SK-N-SH (cell line): ENCODE measurements around the gene NDUFC1. TPM values are rescaled to one million over a fixed set of nuclear protein-coding genes. Genes with fewer than 3 reads are reported as not detected.
"Not testable (repeated sequence)": the region's sequence is repeated elsewhere in the genome, so short reads cannot be mapped to it uniquely, and the experiment has no call there.

Source experiments
- CTCF ChIA-PET: fragments of 300-600, 350-600 bp; formaldehyde crosslinking; extraction: SDS; loops from one replicate; lab custom pipeline; 2021; lab: Yijun Ruan, JAX
- POLR2A ChIA-PET: fragments of 350-600 bp; sonication (Branson Sonifier 250); formaldehyde crosslinking; extraction: SDS; loops from one replicate; lab custom pipeline; 2020; ENCODE audit warnings: antibody characterized with exemption, inconsistent platforms; lab: Yijun Ruan, JAX
- DNase-seq: peaks from one replicate; pipeline ENCODE4 v3.0.0; 2012
- H2AFZ ChIP-seq: fragments of 200-600 bp; sonication (generic); 2 replicates; pipeline ENCODE4 v1.8.1; 2016; ENCODE audit warnings: antibody characterized with exemption, mild to moderate bottlenecking, low read depth
- H3F3A ChIP-seq: fragments of 200-600 bp; sonication (generic); replicated peaks from 2 replicates; pipeline ENCODE3; 2016; ENCODE audit warnings: antibody characterized with exemption, mild to moderate bottlenecking; ENCODE audit not compliant: insufficient read depth
- H3K27ac ChIP-seq, 2 experiments: fragments of 200-500 bp in 1 of 2; fragments of 200-600 bp in 1 of 2; sonication (Bioruptor generic) in 1 of 2; sonication (generic), shearing (Covaris generic) in 1 of 2; 2 replicates each; pipeline versions ENCODE4 v1.5.1 to v1.6.1; 2014 to 2016; ENCODE audit warnings: low read depth in 2 of 2, inconsistent platforms in 1 of 2, low read length in 1 of 2, mild to moderate bottlenecking in 1 of 2, mixed read lengths in 1 of 2
- H3K27me3 ChIP-seq: fragments of 200-600 bp; sonication (generic), shearing (Covaris generic); 2 replicates; pipeline ENCODE4 v1.6.1; 2016; ENCODE audit warnings: mixed run types; ENCODE audit not compliant: insufficient read depth
- H3K36me3 ChIP-seq, 2 experiments: fragments of 200-500 bp in 1 of 2; fragments of 200-600 bp in 1 of 2; sonication (Bioruptor generic) in 1 of 2; sonication (generic) in 1 of 2; replicated peaks in 1 of 2; 2 replicates each; pipeline versions ENCODE3 to v1.5.1; 2014 to 2016; ENCODE audit warnings: low read length in 1 of 2, mild to moderate bottlenecking in 1 of 2; ENCODE audit not compliant: insufficient read depth in 2 of 2, control insufficient read depth in 1 of 2
- H3K4me1 ChIP-seq, 2 experiments: fragments of 200-500 bp in 1 of 2; fragments of 200-600 bp in 1 of 2; sonication (Bioruptor generic) in 1 of 2; sonication (generic), shearing (Covaris generic) in 1 of 2; 2 replicates each; pipeline versions ENCODE4 v1.5.1 to v1.6.1; 2014 to 2016; ENCODE audit warnings: low read depth in 1 of 2, low read length in 1 of 2, mixed run types in 1 of 2; ENCODE audit not compliant: insufficient read depth in 2 of 2, control insufficient read depth in 1 of 2
- H3K4me2 ChIP-seq: fragments of 200-600 bp; sonication (generic), shearing (Covaris generic); 2 replicates; pipeline ENCODE4 v1.6.1; 2017; ENCODE audit warnings: mixed run types
- H3K4me3 ChIP-seq, 2 experiments: fragments of 200-500 bp in 1 of 2; fragments of 200-600 bp in 1 of 2; sonication (Bioruptor generic) in 1 of 2; sonication (generic), shearing (Covaris generic) in 1 of 2; 2 replicates each; pipeline versions ENCODE4 v1.5.1 to v1.8.1; 2014 to 2016; ENCODE audit warnings: low read depth in 2 of 2, inconsistent platforms in 1 of 2, low read length in 1 of 2, mild to moderate bottlenecking in 1 of 2, mixed read lengths in 1 of 2, moderate library complexity in 1 of 2
- H3K79me2 ChIP-seq: fragments of 200-600 bp; sonication (generic); 2 replicates; pipeline ENCODE4 v1.8.1; 2017; ENCODE audit warnings: mild to moderate bottlenecking; ENCODE audit not compliant: insufficient read depth
- H3K9ac ChIP-seq: fragments of 200-600 bp; sonication (generic); 2 replicates; pipeline ENCODE4 v1.6.1; 2017; ENCODE audit warnings: mixed run types
- H3K9me2 ChIP-seq: fragments of 200-600 bp; sonication (generic); 2 replicates; pipeline ENCODE4 v1.6.1; 2017; ENCODE audit warnings: mixed run types
- H3K9me3 ChIP-seq: fragments of 200-600 bp; sonication (generic); 2 replicates; pipeline ENCODE4 v1.6.1; 2017; ENCODE audit warnings: mixed run types, mild to moderate bottlenecking, moderate library complexity
- H4K20me1 ChIP-seq: fragments of 200-600 bp; sonication (generic); 2 replicates; pipeline ENCODE4 v1.6.1; 2017; ENCODE audit warnings: mild to moderate bottlenecking, mixed run types; ENCODE audit not compliant: insufficient read depth
- CHD2 ChIP-seq: fragments of 150-350 bp; IDR thresholded peaks from 2 replicates; pipeline ENCODE4 v1.6.1; 2018; ENCODE audit warnings: low read length; ENCODE audit not compliant: partially characterized antibody
- EP300 ChIP-seq, 2 experiments: IDR thresholded peaks; 2 replicates each; pipeline versions ENCODE4 v1.4.0 to v1.6.1; 2012; ENCODE audit warnings: borderline replicate concordance in 1 of 2, low read depth in 1 of 2, low read length in 1 of 2
- MXI1 ChIP-seq: IDR thresholded peaks from 2 replicates; pipeline ENCODE4 v1.6.1; 2012; ENCODE audit warnings: mild to moderate bottlenecking, low read depth, low read length, improper control_type of control experiment
- NFIC ChIP-seq: IDR thresholded peaks from 2 replicates; pipeline ENCODE4 v1.4.0; 2012; ENCODE audit warnings: borderline replicate concordance
- SIN3A ChIP-seq: IDR thresholded peaks from 2 replicates; pipeline ENCODE4 v1.6.1; 2012; ENCODE audit warnings: low read depth, mild to moderate bottlenecking, low read length, moderate library complexity, borderline replicate concordance
- SMC3 ChIP-seq: IDR thresholded peaks from 2 replicates; pipeline ENCODE4 v1.6.1; 2012; ENCODE audit warnings: low read depth, low read length, improper control_type of control experiment
- WGBS: methylation state at CpG from one replicate; pipeline ENCODE4 v1.1.6; 2017; ENCODE audit warnings: low lambda C conversion rate; 5-methylcytosine and 5-hydroxymethylcytosine counted together
- polyA plus RNA-seq, 3 experiments: library from polyadenylated mRNA; depleted of rRNA; stranded (reverse); fragments of >200 nt; gene quantifications; 2 replicates each; pipeline ENCODE4 v1.2.3, GENCODE V29; 2012
- TF ChIP-seq, protein P1 (sequence below): IDR thresholded peaks from 2 replicates; pipeline ENCODE4 v1.6.1; 2012; ENCODE audit warnings: mild to moderate bottlenecking, low read depth, low read length, moderate library complexity

Gene NDUFC1
- polyA plus RNA-seq, 1 of the 3 experiments (the other 2 are of a cell fraction), result 101 TPM

- Histone ChIP-seq H3K27me3 (no peaks in the 10 kb centered on the region), H3K9me3 (peaks cover 7% of the 10 kb centered on the region), H3K9me2 (no peaks in the 10 kb centered on the region), H3K79me2 (peaks cover 100% of the 10 kb centered on the region), H3K36me3 (peaks cover 0 to 4% of the 10 kb centered on the region in 2 experiments), H2AFZ (no peak overlapping the region), H3K4me3 (no peak overlapping the region), H3K4me1 (peaks cover 0 to 13% of the 10 kb centered on the region in 2 experiments; a peak in 1 of 4 replicates), H4K20me1 (peaks cover 88% of the 10 kb centered on the region), H3K4me2 (no peak overlapping the region), H3K27ac (no peak overlapping the region), H3F3A (peaks cover 25% of the 10 kb centered on the region), H3K9ac (no peak overlapping the region)
- DNase-seq, result no peak
- ChIA-PET POLR2A (no interaction called here), CTCF (no interaction called here)
- WGBS, result 94% methylated on average over 4 of the region's 4 CpGs
- TF ChIP-seq EP300 (IDR thresholded peaks at IDR 0.05; ENCODE audit: borderline replicate concordance in 1 of 2, low read depth in 1 of 2, low read length in 1 of 2) (no peak), NFIC (no peak), CHD2 (no peak), SMC3 (no peak), SIN3A (no peak), MXI1 (no peak)
- TF ChIP-seq, protein P1, sequence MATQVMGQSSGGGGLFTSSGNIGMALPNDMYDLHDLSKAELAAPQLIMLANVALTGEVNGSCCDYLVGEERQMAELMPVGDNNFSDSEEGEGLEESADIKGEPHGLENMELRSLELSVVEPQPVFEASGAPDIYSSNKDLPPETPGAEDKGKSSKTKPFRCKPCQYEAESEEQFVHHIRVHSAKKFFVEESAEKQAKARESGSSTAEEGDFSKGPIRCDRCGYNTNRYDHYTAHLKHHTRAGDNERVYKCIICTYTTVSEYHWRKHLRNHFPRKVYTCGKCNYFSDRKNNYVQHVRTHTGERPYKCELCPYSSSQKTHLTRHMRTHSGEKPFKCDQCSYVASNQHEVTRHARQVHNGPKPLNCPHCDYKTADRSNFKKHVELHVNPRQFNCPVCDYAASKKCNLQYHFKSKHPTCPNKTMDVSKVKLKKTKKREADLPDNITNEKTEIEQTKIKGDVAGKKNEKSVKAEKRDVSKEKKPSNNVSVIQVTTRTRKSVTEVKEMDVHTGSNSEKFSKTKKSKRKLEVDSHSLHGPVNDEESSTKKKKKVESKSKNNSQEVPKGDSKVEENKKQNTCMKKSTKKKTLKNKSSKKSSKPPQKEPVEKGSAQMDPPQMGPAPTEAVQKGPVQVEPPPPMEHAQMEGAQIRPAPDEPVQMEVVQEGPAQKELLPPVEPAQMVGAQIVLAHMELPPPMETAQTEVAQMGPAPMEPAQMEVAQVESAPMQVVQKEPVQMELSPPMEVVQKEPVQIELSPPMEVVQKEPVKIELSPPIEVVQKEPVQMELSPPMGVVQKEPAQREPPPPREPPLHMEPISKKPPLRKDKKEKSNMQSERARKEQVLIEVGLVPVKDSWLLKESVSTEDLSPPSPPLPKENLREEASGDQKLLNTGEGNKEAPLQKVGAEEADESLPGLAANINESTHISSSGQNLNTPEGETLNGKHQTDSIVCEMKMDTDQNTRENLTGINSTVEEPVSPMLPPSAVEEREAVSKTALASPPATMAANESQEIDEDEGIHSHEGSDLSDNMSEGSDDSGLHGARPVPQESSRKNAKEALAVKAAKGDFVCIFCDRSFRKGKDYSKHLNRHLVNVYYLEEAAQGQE, result no peak
Observed at GRCh38 chr4:139314047-139314800, 11.9 kb upstream of the NDUFC1 start.

DNA sequence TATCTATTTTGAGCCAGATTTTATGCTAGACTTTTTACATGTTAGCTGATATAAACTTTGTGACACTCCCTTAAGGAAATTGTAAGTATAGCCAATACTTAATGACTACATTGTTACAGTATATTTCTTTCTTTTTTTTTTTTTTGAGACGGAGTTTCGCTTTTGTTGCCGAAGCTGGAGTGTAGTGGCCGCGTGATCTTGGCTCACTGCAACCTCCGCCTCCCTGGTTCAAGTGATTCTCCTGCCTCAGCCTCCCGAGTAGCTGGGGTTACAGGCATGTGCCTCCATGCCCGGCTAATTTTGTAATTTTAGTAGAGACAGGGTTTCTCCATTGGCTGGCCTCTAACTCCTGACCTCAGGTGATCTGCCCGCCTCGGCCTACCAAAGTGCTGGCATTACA lies 11.1 kb upstream of the NDUFC1 start:
- H3K9me2 ChIP-seq, H3K9ac ChIP-seq, POLR2A ChIA-PET, H3K27me3 ChIP-seq, H3K36me3 ChIP-seq, DNase-seq, H3K9me3 ChIP-seq, H2AFZ ChIP-seq, H3K4me3 ChIP-seq, CTCF ChIA-PET: not testable (repeated sequence)
- Histone ChIP-seq H3F3A (peaks cover 25% of the 10 kb centered on the region), H4K20me1 (peaks cover 87% of the 10 kb centered on the region), H3K4me1 (peaks cover 0 to 13% of the 10 kb centered on the region in 2 experiments; a peak in 1 of 4 replicates), H3K27ac (peak overlapping the region in 1 of 2 experiments; percentile 11; a peak in 1 of 4 replicates), H3K79me2 (peaks cover 100% of the 10 kb centered on the region), H3K4me2 (peak overlapping the region; percentile 25; the same call in 1 of the 2 replicates)
- 98% methylated on average over 10 of the region's 10 CpGs for WGBS
